HG02870 (cell line): ENCODE measurements around the gene FTO.

Experiments used
- ATAC-seq: cut with Tn5 transposase; IDR thresholded peaks from one replicate; pipeline ENCODE4 v1.9.1; 2021; ENCODE audit warnings: mild to moderate bottlenecking, moderate library complexity; ENCODE audit not compliant: unreplicated experiment

The FTO gene

DNA sequence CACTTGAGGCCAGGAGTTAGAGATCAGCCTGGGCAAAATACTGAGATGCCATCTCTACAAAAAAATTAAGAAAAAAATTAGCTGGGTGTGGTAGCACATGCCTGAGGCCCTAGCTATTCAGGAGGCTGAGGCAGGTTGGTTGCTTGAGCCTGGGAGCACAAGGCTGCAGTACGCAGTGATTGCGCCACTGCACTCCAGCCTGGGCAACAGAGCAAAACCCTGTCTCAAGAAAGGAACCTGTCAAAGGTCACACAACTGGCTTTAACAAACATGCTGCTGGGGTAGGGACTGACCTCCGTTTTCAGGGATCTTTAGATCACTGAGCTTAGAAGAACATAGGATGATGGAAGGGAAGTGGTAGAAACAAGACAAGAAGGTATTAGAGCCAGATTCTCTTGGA, 487.6 kb downstream of the FTO start:
- ATAC-seq, result no peak

DNA sequence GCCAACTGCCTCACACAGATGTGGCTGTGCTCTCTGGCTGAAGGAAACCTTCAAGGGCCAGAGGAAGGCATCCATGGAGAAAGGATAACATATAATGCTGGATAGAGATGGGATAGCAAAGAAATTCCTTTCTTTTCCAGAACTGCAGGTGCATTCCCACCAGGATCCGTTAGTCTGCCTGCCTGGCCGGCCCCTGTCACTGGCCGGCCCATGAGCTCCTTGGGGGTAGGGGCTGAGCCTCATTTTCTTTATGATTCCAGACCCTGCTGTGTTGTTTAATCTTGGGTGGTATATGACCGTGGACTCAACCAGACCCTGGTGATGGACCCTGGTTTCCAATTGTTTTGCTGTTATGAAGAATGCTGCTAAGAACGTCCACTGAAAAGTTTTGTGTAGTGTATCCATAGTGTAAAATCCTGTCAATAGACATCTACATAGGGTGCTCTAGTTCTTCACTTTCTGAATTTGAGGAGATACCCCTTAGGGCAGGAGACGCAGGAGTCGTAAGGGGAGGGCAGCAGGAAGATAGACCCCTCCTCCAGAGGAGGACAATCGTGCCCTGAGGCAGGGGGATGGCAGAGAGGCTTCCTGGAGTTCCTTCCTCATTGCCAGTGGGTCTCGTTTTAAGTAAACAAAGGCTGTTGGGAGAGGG, 489.2 kb downstream of the FTO start:
- no peak for ATAC-seq

DNA sequence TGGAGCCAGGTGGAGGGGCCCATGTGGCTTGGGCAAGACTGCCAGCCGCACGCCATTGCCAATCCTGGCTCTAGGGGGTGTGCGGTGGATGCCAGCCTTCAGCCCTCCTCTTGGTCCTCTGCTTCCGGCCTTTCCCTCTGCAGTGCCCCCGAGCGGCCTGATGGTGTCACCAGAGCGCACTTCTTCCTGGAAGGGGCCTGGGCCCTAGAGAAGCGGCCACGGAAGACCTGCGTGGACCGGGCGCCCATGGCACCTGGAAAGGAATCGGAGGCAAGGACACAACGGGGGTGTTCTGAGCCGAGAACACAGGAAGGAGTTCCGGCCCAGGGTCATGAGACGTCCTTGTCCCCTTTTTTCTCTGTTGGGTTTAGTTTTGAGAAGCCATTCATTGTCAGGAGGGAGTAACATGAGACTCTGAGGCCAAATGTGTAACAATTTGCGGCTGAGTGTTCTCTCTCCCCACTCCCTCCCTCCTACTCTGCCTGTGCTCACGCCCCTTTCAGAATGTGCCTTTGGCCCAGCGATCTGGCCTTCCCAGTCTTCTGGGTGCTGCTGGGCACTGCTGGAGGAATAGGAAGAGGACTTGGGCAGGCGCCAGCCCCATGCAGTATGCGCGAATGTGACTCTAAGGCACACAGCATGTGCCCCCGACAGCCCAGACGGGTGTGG, 489.8 kb downstream of the FTO start:
- peak; percentile 93 for ATAC-seq

DNA sequence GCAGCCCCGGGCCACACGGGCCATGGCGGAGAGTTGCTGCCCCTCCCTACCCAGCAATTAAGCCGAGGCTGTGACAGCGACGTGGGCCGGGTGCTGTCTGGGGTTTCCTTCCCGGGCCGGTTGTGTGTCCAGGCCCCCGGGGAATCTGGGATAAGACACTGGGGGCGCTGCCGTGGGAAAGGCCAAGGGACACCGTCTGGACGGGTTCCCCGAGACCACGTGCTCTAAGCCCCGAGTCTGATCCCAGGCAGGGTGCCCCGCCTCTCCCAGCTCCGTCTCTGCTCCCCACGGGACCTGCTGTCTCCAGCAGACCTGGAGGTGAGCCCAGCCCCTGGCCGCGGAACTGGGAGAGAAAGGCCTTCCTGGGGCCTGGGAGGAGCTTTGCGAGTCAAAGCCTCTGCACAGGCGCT, 490.4 kb downstream of the FTO start:
- no peak for ATAC-seq

DNA sequence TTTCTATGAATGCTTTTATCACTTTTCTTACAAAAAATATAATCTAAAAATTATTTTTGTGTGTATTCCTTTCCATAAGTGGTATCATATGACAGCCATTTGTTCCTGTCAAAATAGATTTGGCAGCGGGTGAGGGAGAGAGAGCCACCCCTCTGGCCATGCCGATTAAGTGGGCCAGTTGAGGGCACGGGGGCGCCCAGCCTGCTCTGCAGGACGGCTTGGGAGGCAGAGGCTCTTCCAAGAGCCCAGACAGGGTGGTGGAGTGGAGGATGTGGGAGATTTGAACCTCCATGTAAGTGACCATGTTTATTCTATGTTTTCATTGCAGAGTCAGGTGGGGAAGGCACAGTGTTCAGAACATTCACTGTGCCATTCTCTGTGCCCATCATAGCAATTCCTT, 493.8 kb downstream of the FTO start:
- ATAC-seq, result no peak

GRCh38 chr16:54199487-54200160, 495.7 kb downstream of the FTO start:
- ATAC-seq, result no peak

- no peak for ATAC-seq
These were observed 496.2 kb downstream of the FTO start for GRCh38 chr16:54200161-54200534.

DNA sequence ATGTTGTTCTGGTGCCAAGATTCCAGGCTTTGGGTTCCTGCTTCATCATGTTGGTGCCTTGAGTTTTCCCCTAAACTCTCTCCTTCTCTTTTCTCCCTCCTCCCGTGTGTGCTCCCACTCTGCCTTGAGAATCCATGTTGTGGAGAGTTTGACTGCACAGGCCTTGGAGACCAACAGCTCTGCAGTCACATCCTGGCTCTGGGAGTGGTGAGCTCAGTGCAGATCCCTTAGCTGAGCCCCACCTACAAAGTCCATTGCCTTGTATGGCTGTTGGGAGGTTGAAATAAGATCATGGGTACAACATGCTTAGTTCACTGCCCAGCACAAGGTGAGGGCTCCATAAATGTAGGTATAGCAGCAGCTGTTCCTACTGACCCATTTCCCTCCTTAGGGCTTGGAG, 496.8 kb downstream of the FTO start:
- no peak for ATAC-seq

DNA sequence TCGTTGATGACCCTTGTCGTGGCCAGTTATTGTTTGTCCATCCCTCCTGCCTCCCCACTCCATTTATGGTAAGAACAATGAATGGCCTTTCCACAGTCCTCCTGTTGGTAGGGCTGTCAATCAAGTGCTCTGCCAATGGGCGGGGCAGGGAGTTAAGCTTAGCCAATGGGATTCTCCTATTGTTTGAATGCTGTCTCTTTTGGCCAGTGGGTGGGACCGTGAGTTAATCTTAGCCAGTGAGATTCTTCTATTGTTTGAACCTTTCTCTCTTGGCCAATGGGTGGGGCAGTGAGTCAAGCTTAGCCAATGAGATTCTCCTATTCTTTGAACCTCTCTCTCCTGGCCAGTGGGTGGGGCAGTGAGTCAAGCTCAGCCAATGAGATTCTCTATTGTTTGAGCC, 497.2 kb downstream of the FTO start:
- ATAC-seq, result no peak
